Peyer's patch (tissue), 4 donors: ENCODE results near the gene NPRL2. TPM values are rescaled to one million over a fixed set of nuclear protein-coding genes. Genes with fewer than 3 reads are reported as not detected.

Experiments
- DNase-seq, 3 donors: peaks; one replicate each; pipeline ENCODE4 v3.0.0-alpha.2; 2017 to 2019
- H3K27ac ChIP-seq, 4 donors: fragments of 200-600 bp; sonication (generic); one replicate each; pipeline ENCODE4 v1.5.1; 2016 to 2019
- H3K27me3 ChIP-seq, 2 donors: fragments of 200-600 bp; sonication (generic); one replicate each; pipeline ENCODE4 v1.5.1; 2019
- H3K36me3 ChIP-seq, 3 donors: fragments of 200-600 bp; sonication (generic); one replicate each; pipeline ENCODE4 v1.5.1; 2016 to 2019
- H3K4me1 ChIP-seq, 4 donors: fragments of 200-600 bp; sonication (generic); one replicate each; pipeline ENCODE4 v1.5.1; 2016 to 2019
- H3K4me3 ChIP-seq, 4 donors: fragments of 200-600 bp; sonication (generic); 1 replicate in 3 of 4; 2 replicates in 1 of 4; pipeline ENCODE4 v1.5.1; 2016 to 2019; ENCODE audit warnings: mild to moderate bottlenecking in 1 of 4
- H3K9me3 ChIP-seq, 4 donors: fragments of 200-600 bp; sonication (generic); one replicate each; pipeline ENCODE4 v1.5.1; 2016 to 2019; ENCODE audit warnings: mild to moderate bottlenecking in 1 of 4
- CTCF ChIP-seq, 6 experiments: fragments of 450-650 bp in 4 of 6; fragments of 200-600 bp in 2 of 6; sonication (generic) in 1 of 6; IDR thresholded peaks; one replicate each; pipeline ENCODE4 v1.5.1; 2017 to 2019; ENCODE audit warnings: antibody characterized with exemption in 6 of 6, mild to moderate bottlenecking in 3 of 6, moderate library complexity in 1 of 6
- POLR2A ChIP-seq, 2 donors: fragments of 450-650 bp; IDR thresholded peaks; one replicate each; pipeline ENCODE4 v1.5.1; 2017; ENCODE audit warnings: antibody characterized with exemption in 2 of 2, mild to moderate bottlenecking in 2 of 2, moderate library complexity in 2 of 2
- total RNA-seq, 4 donors: library from RNA; depleted of rRNA; stranded (reverse); fragments of >200 nt; gene quantifications; one replicate each; pipeline ENCODE4 v1.1.0, GENCODE V29; 2016

NPRL2 gene
- total RNA-seq, 4 donors from 2014 or later = 19.1 to 45.4 (median 28.3) TPM

GRCh38 chr3:50319894-50320625, 30.5 kb downstream of the NPRL2 start:
- Histone ChIP-seq H3K9me3 (no peaks in the 10 kb centered on the region), H3K36me3 (peaks cover 0 to 12% (median 0%) of the 10 kb centered on the region in 3 donors), H3K4me1 (peaks cover 7 to 67% (median 22%) of the 10 kb centered on the region in 4 donors), H3K27ac (peak overlapping the region; percentile 88 to 95 (median 90)), H3K27me3 (no peaks in the 10 kb centered on the region), H3K4me3 (peak overlapping the region; percentile 77 to 98 (median 93))
- DNase-seq = peak in 1 of 3 donors; percentile 54
- TF ChIP-seq POLR2A (IDR thresholded peaks at IDR 0.05) (no peak), CTCF (IDR thresholded peaks at IDR 0.05) (no peak)

- Histone ChIP-seq H3K9me3 (no peaks in the 10 kb centered on the region), H3K4me1 (peaks cover 7 to 60% (median 22%) of the 10 kb centered on the region in 4 donors), H3K27ac (peak overlapping the region in 1 of 4 donors; percentile 93), H3K36me3 (peaks cover 0 to 11% (median 0%) of the 10 kb centered on the region in 3 donors), H3K27me3 (no peaks in the 10 kb centered on the region), H3K4me3 (peak overlapping the region in 1 of 4 donors; percentile 77)
- peak in 1 of 3 donors; percentile 41 for DNase-seq
- TF ChIP-seq CTCF (IDR thresholded peaks at IDR 0.05) (no peak), POLR2A (IDR thresholded peaks at IDR 0.05) (no peak)
Measured at GRCh38 chr3:50319181-50319893, 31.2 kb downstream of the NPRL2 start.

GRCh38 chr3:50318615-50319014, 32.0 kb downstream of the NPRL2 start:
- Histone ChIP-seq H3K4me3 (peak overlapping the region in 1 of 4 donors; percentile 77), H3K36me3 (peaks cover 0 to 11% (median 0%) of the 10 kb centered on the region in 3 donors), H3K4me1 (peaks cover 7 to 58% (median 22%) of the 10 kb centered on the region in 4 donors), H3K27ac (peak overlapping the region in 1 of 4 donors; percentile 93), H3K9me3 (no peaks in the 10 kb centered on the region), H3K27me3 (no peaks in the 10 kb centered on the region)
- DNase-seq = peak in 1 of 3 donors; percentile 47
- TF ChIP-seq POLR2A (IDR thresholded peaks at IDR 0.05) (no peak), CTCF (IDR thresholded peaks at IDR 0.05) (no peak)

- TF ChIP-seq POLR2A (IDR thresholded peaks at IDR 0.05) (no peak), CTCF (IDR thresholded peaks at IDR 0.05) (no peak)
- H3K27ac ChIP-seq = peak overlapping the region in 2 of 4 donors; percentile 79 to 93
- peaks cover 0 to 11% (median 0%) of the 10 kb centered on the region in 3 donors for H3K36me3 ChIP-seq
Measured at GRCh38 chr3:50318163-50318562, 32.4 kb downstream of the NPRL2 start.

GRCh38 chr3:50317300-50317699, 33.3 kb downstream of the NPRL2 start:
- H3K27me3 ChIP-seq = no peaks in the 10 kb centered on the region
- H3K9me3 ChIP-seq = no peaks in the 10 kb centered on the region
- H3K4me1 ChIP-seq = peaks cover 5 to 55% (median 22%) of the 10 kb centered on the region in 4 donors
- TF ChIP-seq CTCF (IDR thresholded peaks at IDR 0.05) (no peak), POLR2A (IDR thresholded peaks at IDR 0.05) (no peak)
- H3K36me3 ChIP-seq = peaks cover 0 to 11% (median 0%) of the 10 kb centered on the region in 3 donors
- H3K4me3 ChIP-seq = peak overlapping the region in 1 of 4 donors; percentile 14
- peak overlapping the region; percentile 52 to 93 (median 74) for H3K27ac ChIP-seq
- peak in 1 of 3 donors; percentile 73 for DNase-seq

More at GRCh38 chr3:50318163-50318562, 32.4 kb downstream of the NPRL2 start:
- Histone ChIP-seq H3K4me3 (no peak overlapping the region), H3K9me3 (no peaks in the 10 kb centered on the region), H3K4me1 (peaks cover 7 to 58% (median 22%) of the 10 kb centered on the region in 4 donors), H3K27me3 (no peaks in the 10 kb centered on the region)
- no peak for DNase-seq
